Measurements from ENCODE around the gene POP4. TPM values are rescaled to one million over a fixed set of nuclear protein-coding genes. Genes with fewer than 3 reads are reported as not detected.
"Not testable (repeated sequence)": the region's sequence is repeated elsewhere in the genome, so short reads cannot be mapped to it uniquely, and the experiment has no call there.

The POP4 gene
- total and polyA plus RNA-seq, 2 donors = 76.3 to 85.0 TPM

DNA sequence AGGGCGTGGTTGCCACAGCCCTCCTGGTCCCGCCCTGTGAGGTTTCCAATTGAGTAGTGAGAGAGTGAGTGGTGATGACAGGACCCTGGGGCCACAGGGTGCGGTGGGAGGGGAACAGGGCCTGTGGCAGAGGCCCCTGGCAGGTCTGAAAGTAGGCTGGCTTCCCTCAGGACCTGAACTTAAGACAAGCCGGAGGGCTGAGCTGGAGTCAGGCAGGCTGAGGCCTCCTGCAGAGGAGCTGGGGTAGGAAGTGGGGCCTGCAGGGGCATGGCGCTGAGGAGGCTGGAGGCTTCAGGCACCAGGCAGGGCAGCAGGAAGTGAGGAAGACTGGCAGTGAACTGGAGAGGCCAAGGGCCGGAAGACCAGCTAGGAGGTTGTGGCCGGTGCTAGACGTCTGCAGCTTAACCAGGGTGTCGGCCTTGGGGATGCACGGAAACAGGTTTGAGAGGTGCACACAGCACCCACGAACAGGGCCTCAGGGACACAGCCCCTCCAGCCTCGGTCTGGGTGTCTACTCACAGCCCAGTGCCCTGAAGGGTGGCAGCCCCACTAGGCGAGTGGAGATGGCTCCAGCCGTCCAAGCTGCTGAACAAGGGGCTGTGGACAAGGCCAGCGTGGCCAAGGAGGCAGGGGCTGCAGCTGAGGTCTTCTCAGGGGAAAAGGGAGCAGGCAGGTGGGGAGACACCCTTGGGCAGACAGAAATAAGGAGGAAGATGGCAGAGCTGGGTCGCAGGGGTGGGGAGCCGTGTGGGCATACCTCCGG lies 17.8 kb downstream of the POP4 start:
- Histone ChIP-seq H3K27ac (ENCODE audit: low read depth in 1 of 2, low read length in 1 of 2) (no peak overlapping the region), H3K4me3 (ENCODE audit: low read length in 2 of 2) (no peak overlapping the region), H3K36me3 (ENCODE audit: control insufficient read depth in 2 of 2, insufficient read depth in 2 of 2, low read length in 1 of 2) (no peaks in the 10 kb centered on the region), H3K27me3 (ENCODE audit: control insufficient read depth in 2 of 2, insufficient read depth in 1 of 2, low read length in 1 of 2) (no peaks in the 10 kb centered on the region), H3K4me1 (ENCODE audit: control insufficient read depth in 2 of 2, insufficient read depth in 2 of 2, low read length in 2 of 2) (peaks cover 9 to 18% of the 10 kb centered on the region in 2 donors), H3K9me3 (ENCODE audit: control insufficient read depth in 2 of 2, insufficient read depth in 1 of 2, low read length in 1 of 2) (no peaks in the 10 kb centered on the region)
- DNase-seq (ENCODE audit: low read depth in 6 of 9, low spot score in 9 of 9) = no peak
- 91% methylated on average over 18 of the region's 18 CpGs for WGBS

GRCh38 chr19:29624489-29625185 lies 18.6 kb downstream of the POP4 start:
- H3K27ac ChIP-seq (ENCODE audit: low read depth in 1 of 2, low read length in 1 of 2) = no peak overlapping the region

DNA sequence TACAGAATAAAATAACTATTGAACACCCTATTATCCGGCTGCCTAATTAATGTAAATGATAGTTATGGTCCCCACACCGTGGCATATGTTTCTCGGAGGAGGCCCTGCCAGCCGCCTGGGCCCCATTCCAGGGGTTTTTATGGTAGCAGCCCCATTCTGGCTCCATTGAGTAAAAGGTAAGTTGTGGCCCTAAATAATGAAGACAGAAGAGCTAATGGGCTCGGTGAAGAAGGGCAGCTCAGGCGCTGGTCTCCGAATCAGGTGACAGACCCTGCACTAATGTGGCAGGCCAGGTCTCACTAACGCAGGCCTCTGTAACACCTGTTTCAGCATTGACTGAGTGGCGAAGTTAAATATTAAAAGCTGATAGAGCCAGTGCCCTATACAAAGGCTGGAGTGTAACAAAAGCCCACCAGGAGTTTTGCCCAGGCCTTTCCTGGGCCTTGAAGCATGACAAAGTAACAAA lies 19.1 kb downstream of the POP4 start:
- no peak overlapping the region for H3K27ac ChIP-seq (ENCODE audit: low read depth in 1 of 2, low read length in 1 of 2)
- no peaks in the 10 kb centered on the region for H3K9me3 ChIP-seq (ENCODE audit: control insufficient read depth in 2 of 2, insufficient read depth in 1 of 2, low read length in 1 of 2)
- H3K27me3 ChIP-seq (ENCODE audit: control insufficient read depth in 2 of 2, insufficient read depth in 1 of 2, low read length in 1 of 2) = no peaks in the 10 kb centered on the region
- H3K4me1 ChIP-seq (ENCODE audit: control insufficient read depth in 2 of 2, insufficient read depth in 2 of 2, low read length in 2 of 2) = peaks cover 9 to 18% of the 10 kb centered on the region in 2 donors
- WGBS = 93% methylated on average over 9 of the region's 9 CpGs
- DNase-seq (ENCODE audit: low read depth in 6 of 9, low spot score in 9 of 9) = no peak
- H3K36me3 ChIP-seq (ENCODE audit: control insufficient read depth in 2 of 2, insufficient read depth in 2 of 2, low read length in 1 of 2) = no peaks in the 10 kb centered on the region
- H3K4me3 ChIP-seq (ENCODE audit: low read length in 2 of 2) = no peak overlapping the region

More at GRCh38 chr19:29624489-29625185, 18.6 kb downstream of the POP4 start:
- no peak for DNase-seq (ENCODE audit: low read depth in 6 of 9, low spot score in 9 of 9)
- Histone ChIP-seq H3K36me3 (ENCODE audit: control insufficient read depth in 2 of 2, insufficient read depth in 2 of 2, low read length in 1 of 2) (no peaks in the 10 kb centered on the region), H3K4me1 (ENCODE audit: control insufficient read depth in 2 of 2, insufficient read depth in 2 of 2, low read length in 2 of 2) (peaks cover 9 to 18% of the 10 kb centered on the region in 2 donors), H3K27me3 (ENCODE audit: control insufficient read depth in 2 of 2, insufficient read depth in 1 of 2, low read length in 1 of 2) (no peaks in the 10 kb centered on the region), H3K4me3 (ENCODE audit: low read length in 2 of 2) (no peak overlapping the region), H3K9me3 (ENCODE audit: control insufficient read depth in 2 of 2, insufficient read depth in 1 of 2, low read length in 1 of 2) (no peaks in the 10 kb centered on the region)
- WGBS = 94% methylated on average over 6 of the region's 6 CpGs

GRCh38 chr19:29626386-29626785 lies 20.3 kb downstream of the POP4 start:
- no peaks in the 10 kb centered on the region for H3K36me3 ChIP-seq (ENCODE audit: control insufficient read depth in 2 of 2, insufficient read depth in 2 of 2, low read length in 1 of 2)
- H3K4me3 ChIP-seq (ENCODE audit: low read length in 2 of 2) = no peak overlapping the region
- peaks cover 5 to 8% of the 10 kb centered on the region in 2 donors for H3K4me1 ChIP-seq (ENCODE audit: control insufficient read depth in 2 of 2, insufficient read depth in 2 of 2, low read length in 2 of 2)
- no peaks in the 10 kb centered on the region for H3K9me3 ChIP-seq (ENCODE audit: control insufficient read depth in 2 of 2, insufficient read depth in 1 of 2, low read length in 1 of 2)
- H3K27me3 ChIP-seq (ENCODE audit: control insufficient read depth in 2 of 2, insufficient read depth in 1 of 2, low read length in 1 of 2) = no peaks in the 10 kb centered on the region
- no peak for DNase-seq (ENCODE audit: low read depth in 6 of 9, low spot score in 9 of 9)
- no peak overlapping the region for H3K27ac ChIP-seq (ENCODE audit: low read depth in 1 of 2, low read length in 1 of 2)
- WGBS = 97% methylated on average over 7 of the region's 7 CpGs

DNA sequence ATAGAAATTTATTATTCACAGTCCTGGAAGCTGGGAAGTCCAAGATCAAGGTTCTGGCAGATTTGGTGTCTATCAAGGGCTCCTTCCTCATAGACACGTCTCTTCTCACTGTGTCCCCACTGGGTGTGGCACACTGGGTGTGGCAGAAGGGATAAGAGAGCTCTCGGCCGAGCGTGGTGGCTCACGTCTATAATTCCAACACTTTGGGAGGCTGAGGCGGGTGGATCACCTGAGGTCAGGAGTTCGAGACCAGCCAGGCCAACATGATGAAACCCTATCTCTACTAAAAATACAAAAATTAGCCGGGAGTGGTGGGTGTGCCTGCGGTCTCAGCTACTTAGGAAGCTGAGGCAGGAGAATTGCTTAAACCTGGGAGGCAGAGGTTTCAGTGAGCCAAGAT lies 20.7 kb downstream of the POP4 start:
- not testable (repeated sequence) for H3K4me1 ChIP-seq (ENCODE audit: control insufficient read depth in 2 of 2, insufficient read depth in 2 of 2, low read length in 2 of 2); H3K36me3 ChIP-seq (ENCODE audit: control insufficient read depth in 2 of 2, insufficient read depth in 2 of 2, low read length in 1 of 2); H3K27ac ChIP-seq (ENCODE audit: low read depth in 1 of 2, low read length in 1 of 2); H3K27me3 ChIP-seq (ENCODE audit: control insufficient read depth in 2 of 2, insufficient read depth in 1 of 2, low read length in 1 of 2); H3K4me3 ChIP-seq (ENCODE audit: low read length in 2 of 2); H3K9me3 ChIP-seq (ENCODE audit: control insufficient read depth in 2 of 2, insufficient read depth in 1 of 2, low read length in 1 of 2); DNase-seq (ENCODE audit: low read depth in 6 of 9, low spot score in 9 of 9)
- WGBS = 94% methylated on average over 9 of the region's 9 CpGs

DNA sequence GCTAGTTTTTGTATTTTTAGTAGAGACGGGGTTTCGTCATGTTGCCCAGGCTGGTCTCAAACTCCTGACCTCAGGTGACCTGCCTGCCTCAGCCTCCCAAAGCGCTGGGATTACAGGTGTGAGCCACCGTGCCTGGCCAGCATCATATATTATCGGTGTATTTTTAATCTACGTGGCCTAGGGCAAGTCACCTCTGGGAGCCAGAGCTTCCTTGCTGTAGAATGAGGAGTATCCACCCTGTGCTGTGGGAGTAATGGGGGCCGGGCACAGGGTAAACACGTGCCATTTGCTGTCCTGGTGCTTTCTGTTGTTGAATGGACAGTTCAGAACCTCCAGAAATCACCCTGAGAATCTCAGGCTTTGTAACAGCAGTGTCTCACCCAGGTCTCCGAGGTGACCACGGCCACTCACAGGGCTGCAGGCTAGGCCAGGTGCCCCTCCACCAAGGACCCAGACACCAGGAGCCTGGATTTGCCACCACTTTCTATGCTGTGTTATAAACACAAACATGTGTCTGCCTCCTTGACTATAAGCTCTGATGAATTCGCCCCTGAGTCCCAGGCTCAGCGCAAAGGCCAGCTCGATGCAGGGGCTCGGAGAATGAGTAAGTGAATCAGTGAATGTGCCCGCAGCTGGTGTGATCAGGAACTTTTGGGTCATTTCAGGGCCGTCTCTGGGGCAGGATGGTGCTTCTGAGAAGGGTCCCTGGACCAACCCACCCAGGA lies 22.7 kb downstream of the POP4 start:
- 98% methylated on average over 16 of the region's 16 CpGs for WGBS

GRCh38 chr19:29629836-29630534 lies 23.9 kb downstream of the POP4 start:
- WGBS = over 99% methylated on average over 5 of the region's 5 CpGs
- Histone ChIP-seq H3K27ac (ENCODE audit: low read depth in 1 of 2, low read length in 1 of 2) (no peak overlapping the region), H3K9me3 (ENCODE audit: control insufficient read depth in 2 of 2, insufficient read depth in 1 of 2, low read length in 1 of 2) (no peaks in the 10 kb centered on the region), H3K4me1 (ENCODE audit: control insufficient read depth in 2 of 2, insufficient read depth in 2 of 2, low read length in 2 of 2) (no peaks in the 10 kb centered on the region), H3K4me3 (ENCODE audit: low read length in 2 of 2) (no peak overlapping the region), H3K36me3 (ENCODE audit: control insufficient read depth in 2 of 2, insufficient read depth in 2 of 2, low read length in 1 of 2) (no peaks in the 10 kb centered on the region), H3K27me3 (ENCODE audit: control insufficient read depth in 2 of 2, insufficient read depth in 1 of 2, low read length in 1 of 2) (no peaks in the 10 kb centered on the region)
- DNase-seq (ENCODE audit: low read depth in 6 of 9, low spot score in 9 of 9) = no peak

More for the DNA sequence above, 22.7 kb downstream of the POP4 start:
- H3K27me3 ChIP-seq (ENCODE audit: control insufficient read depth in 2 of 2, insufficient read depth in 1 of 2, low read length in 1 of 2) = no peaks in the 10 kb centered on the region
- no peaks in the 10 kb centered on the region for H3K36me3 ChIP-seq (ENCODE audit: control insufficient read depth in 2 of 2, insufficient read depth in 2 of 2, low read length in 1 of 2)
- no peak overlapping the region for H3K4me3 ChIP-seq (ENCODE audit: low read length in 2 of 2)
- no peak overlapping the region for H3K27ac ChIP-seq (ENCODE audit: low read depth in 1 of 2, low read length in 1 of 2)
- no peaks in the 10 kb centered on the region for H3K4me1 ChIP-seq (ENCODE audit: control insufficient read depth in 2 of 2, insufficient read depth in 2 of 2, low read length in 2 of 2)
- no peaks in the 10 kb centered on the region for H3K9me3 ChIP-seq (ENCODE audit: control insufficient read depth in 2 of 2, insufficient read depth in 1 of 2, low read length in 1 of 2)
- DNase-seq (ENCODE audit: low read depth in 6 of 9, low spot score in 9 of 9) = no peak

GRCh38 chr19:29630655-29631054 lies 24.6 kb downstream of the POP4 start:
- Histone ChIP-seq H3K9me3 (ENCODE audit: control insufficient read depth in 2 of 2, insufficient read depth in 1 of 2, low read length in 1 of 2) (no peaks in the 10 kb centered on the region), H3K4me1 (ENCODE audit: control insufficient read depth in 2 of 2, insufficient read depth in 2 of 2, low read length in 2 of 2) (no peaks in the 10 kb centered on the region), H3K27me3 (ENCODE audit: control insufficient read depth in 2 of 2, insufficient read depth in 1 of 2, low read length in 1 of 2) (no peaks in the 10 kb centered on the region), H3K27ac (ENCODE audit: low read depth in 1 of 2, low read length in 1 of 2) (no peak overlapping the region), H3K36me3 (ENCODE audit: control insufficient read depth in 2 of 2, insufficient read depth in 2 of 2, low read length in 1 of 2) (no peaks in the 10 kb centered on the region), H3K4me3 (ENCODE audit: low read length in 2 of 2) (no peak overlapping the region)
- no peak for DNase-seq (ENCODE audit: low read depth in 6 of 9, low spot score in 9 of 9)
- WGBS = 87% methylated on average over 2 of the region's 2 CpGs

All from thymus (tissue), 11 donors.